ENCODE data around the gene MLXIPL. TPM values are rescaled to one million over a fixed set of nuclear protein-coding genes. Genes with fewer than 3 reads are reported as not detected.
"Not testable (repeated sequence)": the region's sequence is repeated elsewhere in the genome, so short reads cannot be mapped to it uniquely, and the experiment has no call there.

MLXIPL gene
- polyA plus RNA-seq, 3 donors, result 4.8 to 8.5 (median 5.6) TPM

DNA sequence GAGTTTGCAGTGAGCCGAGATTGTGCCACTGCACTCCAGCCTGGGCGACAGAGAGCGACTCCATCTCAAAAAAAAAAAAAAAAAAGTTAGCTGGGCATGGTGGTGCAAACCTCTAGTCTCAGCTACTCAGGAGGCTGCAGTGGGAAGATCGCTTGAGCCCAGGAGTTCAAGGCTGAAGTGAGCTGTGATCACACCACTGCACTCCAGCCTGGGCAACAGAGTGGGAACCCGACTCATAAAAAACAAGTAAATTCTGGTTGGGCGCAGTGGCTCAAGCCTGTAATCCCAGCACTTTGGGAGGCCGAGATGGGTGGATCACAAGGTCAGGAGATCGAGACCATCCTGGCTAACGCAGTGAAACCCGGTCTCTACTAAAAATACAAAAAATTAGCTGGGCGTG lies 4.9 kb downstream of the MLXIPL start:
- not testable (repeated sequence) for DNase-seq (ENCODE audit: extremely low read depth in 1 of 11, low read depth in 9 of 11, low spot score in 4 of 11)

DNA sequence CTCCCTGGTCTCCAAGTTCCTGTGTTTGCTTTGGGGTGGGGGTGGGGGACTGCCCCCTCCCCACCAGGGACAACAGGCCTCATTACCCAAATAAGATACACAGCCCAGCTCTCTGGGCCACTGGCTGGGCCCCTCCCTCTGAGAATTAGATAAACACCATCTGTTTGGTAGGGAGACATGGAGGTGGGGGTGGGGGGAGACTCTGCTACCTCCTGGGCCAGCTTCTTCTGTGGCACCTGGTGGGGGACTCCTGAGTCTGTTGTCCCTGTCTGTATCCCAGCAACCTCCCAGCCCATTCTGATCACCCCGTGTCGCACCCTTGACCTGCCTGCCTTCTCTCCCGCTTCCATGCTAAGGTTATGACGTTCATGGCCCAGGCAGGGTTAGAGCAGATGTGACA lies 5.8 kb downstream of the MLXIPL start:
- no peak for DNase-seq (ENCODE audit: extremely low read depth in 1 of 11, low read depth in 9 of 11, low spot score in 4 of 11)

DNA sequence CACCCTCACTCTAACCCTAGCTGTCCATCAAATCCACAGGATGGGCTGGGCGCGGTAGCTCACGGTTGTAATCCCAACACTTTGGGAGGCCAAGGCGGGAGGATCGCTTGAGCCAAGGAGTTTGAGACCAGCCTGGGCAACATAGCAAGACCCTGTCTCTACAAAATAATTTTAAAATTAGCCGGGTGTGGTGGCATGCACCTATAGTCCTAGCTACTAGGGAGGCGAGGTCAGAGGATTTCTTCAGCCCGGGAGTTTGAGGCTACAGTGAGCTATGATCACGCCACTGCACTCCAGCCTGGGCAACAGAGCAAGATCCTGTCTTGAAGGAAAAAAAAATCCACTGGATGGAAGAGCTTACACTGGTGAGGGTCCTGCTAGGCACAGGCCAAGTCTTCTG lies 6.8 kb downstream of the MLXIPL start:
- DNase-seq (ENCODE audit: extremely low read depth in 1 of 11, low read depth in 9 of 11, low spot score in 4 of 11), result not testable (repeated sequence)

DNA sequence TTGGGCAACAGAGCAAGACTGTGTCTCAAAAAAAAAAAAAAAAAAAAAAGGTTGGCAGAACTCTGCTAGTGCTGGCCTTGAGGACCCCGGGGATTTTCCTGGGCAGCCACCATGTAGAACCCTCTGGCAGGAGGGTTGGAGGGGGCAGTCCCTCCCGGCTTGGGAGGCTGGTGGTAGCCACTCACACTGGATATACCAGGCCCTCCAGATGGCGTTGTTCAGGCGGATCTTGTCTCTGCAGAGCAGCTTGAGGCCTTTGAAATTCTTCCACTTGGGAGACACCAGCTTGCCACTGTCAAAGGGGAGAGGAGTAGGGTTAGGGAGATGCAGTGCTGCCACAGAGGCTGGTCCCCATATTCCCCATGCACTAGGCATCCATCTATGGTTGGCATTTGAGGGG lies 8.4 kb downstream of the MLXIPL start:
- DNase-seq (ENCODE audit: extremely low read depth in 1 of 11, low read depth in 9 of 11, low spot score in 4 of 11), result no peak

DNA sequence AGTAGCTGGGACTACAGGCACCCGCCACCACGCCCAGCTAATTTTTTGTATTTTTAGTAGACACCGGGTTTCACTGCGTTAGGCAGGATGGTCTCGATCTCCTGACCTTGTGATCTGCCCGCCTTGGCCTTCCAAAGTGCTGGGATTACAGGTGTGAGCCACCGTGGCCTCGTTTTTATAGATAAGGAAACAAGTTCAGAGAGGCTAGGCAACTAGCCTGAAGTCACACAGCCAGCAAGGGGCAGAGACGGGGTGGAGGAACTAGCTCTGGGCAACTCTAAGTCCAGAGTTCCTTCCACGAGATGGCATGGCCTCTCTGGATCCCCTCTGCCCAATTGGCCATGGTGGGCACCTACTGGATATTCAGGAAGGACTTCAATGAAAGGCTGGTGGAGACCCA lies 9.4 kb downstream of the MLXIPL start:
- not testable (repeated sequence) for DNase-seq (ENCODE audit: extremely low read depth in 1 of 11, low read depth in 9 of 11, low spot score in 4 of 11)

DNA sequence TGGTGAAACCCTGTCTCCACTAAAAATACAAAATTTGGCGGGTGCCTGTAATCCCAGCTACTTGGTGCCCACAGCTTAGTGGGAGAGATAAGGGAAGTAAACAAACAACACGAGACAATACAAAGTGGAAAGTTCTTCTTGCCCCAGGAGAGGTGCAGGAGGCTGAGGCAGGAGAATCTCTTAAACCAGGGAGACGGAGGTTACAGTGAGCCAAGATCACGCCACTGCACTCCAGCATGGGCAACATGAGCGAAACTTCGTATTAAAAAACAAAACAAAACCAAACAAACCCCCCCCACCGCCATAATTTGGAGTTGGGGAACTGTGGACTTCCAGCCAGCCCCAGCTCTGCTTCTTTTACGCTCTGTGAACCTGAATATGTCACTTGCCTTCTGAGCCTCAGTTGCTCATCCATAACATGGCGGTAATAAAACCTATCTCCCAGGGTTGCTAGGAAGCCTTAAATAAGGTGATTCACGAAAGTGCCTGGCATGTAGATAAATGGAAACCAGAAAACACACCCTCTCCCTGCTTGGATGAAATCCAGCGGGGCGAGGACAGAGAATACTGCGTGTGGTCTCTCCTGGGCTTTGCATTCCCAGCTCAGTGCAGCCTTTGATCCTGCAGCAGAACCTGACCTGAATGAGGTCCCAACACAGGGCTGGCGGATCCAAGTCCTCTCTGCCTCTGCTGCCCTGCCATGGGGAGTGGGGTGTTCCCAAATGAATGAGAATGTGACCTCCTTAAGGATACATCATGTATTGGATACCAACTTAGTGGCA lies 10.2 kb downstream of the MLXIPL start:
- no peak for DNase-seq (ENCODE audit: extremely low read depth in 1 of 11, low read depth in 9 of 11, low spot score in 4 of 11)

DNA sequence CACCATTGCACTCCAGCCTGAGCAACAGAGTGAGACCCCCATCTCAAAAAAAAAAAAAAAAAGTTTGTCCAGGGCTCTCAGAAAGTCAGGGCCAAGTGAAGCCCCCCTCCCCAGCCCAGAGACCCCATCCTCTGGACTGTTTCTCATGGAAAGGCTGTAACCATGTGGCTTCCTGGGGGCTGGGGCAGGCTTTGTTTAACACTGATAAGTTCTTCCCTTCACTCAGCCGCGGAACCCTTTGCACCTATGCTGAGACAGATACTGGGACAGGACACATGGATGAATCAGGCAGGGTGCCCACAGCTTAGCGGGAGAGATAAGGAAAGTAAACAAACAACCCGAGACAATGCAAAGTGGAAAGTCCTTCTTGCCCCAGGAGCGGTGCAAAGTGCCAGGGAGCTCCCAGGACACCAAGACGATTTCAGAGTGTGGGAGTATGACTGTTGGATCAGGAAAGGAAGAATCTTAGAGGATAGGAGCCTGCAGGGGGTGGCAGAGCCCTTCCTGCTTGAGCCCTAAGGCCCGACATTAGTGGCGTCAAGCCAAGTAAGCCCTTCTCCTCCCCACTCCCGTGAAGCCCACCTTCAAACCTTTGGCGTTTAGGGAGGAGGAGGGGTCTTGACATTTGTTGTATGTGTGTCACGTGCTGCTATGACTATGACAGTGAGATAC lies 11.6 kb downstream of the MLXIPL start:
- DNase-seq (ENCODE audit: extremely low read depth in 1 of 11, low read depth in 9 of 11, low spot score in 4 of 11), result no peak

DNA sequence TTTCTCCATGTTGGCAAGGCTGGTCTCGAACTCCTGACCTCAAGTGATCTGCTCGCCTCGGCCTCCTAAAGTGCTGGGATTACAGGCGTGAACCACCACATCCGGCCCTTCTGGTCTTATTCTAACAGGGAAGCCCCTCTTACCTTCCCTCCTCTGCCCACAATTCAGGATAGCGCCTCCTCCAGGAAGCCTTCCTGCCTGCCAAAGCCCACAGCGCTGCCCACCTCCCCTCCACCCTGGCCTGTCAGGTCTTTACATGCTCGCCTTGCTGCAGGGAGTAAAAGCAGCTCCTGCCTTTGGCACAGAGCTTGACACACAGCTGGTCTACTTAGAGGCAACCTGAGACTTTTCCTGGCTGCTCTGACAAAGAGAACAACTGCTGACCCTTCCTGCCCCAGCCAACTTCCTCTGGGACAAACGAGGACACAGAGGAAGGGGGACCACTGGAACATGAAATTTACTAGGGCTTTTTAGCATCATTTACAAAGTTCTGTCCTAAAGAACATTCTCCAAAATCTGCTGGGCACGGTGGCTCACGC lies 13.2 kb downstream of the MLXIPL start:
- no peak for DNase-seq (ENCODE audit: extremely low read depth in 1 of 11, low read depth in 9 of 11, low spot score in 4 of 11)

DNA sequence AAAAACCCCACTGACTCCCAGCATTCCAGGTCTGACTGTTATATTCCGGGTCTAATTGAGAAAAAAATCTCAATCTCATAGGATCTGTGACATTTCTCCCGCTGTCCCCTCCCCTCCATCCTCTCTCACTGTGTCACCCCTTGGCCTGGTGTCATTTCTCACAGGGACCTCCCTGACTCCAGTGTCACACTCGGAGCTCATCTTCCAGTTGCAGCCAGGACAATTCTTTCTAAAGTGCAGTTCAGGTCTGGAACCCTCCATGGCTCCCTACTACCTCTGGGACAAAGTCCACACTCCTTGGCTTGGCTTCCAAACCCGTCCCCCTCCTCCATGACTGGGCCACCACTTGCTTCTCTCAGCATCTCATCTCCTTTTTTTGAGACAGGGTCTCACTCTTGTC lies 14.2 kb downstream of the MLXIPL start:
- DNase-seq (ENCODE audit: extremely low read depth in 1 of 11, low read depth in 9 of 11, low spot score in 4 of 11), result no peak

DNA sequence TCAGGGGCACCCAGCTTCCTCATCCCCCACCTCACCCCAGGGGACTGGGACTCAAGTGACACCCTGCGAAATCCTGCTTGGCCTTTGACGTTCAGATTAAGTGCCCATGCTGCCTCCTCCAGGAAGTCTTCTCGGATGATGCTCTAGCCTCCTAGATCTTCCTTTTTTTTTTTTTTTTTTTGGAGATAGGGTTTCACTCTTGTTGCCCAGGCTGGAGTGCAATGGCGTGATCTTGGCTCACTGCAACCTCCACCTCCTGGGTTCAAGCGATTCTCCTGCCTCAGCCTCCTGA lies 16.7 kb downstream of the MLXIPL start:
- DNase-seq (ENCODE audit: extremely low read depth in 1 of 11, low read depth in 9 of 11, low spot score in 4 of 11), result not testable (repeated sequence)

DNA sequence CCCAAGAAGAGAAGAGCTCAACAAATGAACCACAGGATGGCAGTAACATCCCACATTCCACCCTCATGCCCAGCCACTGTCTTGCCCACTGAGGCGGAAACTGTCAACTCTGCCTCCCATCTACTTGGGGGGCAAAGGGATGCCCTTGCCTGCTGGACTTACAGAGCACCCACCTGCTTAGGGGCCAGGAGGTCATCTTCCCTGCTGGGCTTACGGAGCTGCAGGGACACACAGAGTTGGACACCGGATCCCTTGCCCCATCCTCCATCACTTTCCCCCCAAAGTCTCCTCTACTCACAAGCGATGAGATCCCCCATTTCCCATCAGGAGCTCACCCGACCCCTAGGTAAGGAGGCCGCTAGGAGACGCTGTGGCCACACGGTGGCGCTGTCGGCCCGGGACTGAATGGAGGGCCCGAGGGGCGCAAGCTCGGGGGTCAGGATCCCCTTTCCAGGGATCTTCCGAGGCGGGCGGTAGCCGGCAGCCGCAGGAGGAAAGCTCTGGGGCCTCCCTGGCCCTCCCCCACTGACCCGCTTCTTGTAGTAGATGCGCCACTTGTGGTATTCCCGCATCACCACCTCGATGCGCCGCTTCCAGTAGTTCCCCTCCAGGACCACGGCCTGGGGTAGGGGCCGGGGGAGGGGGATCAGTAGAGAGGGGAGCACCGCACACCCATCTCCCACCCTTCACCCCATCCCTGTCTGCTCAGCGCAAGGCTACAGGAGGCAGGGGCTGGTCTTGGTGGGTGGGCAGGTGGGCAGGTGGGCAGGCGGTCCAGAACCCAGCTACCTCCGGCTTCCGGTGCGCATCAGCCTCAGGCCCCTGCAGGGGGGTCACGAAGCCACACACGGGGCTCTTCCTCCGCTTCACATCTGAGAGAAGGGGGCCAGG lies 17.3 kb downstream of the MLXIPL start:
- peak in 5 of 11 donors; percentile 41 to 67 (median 62) for DNase-seq (ENCODE audit: extremely low read depth in 1 of 11, low read depth in 9 of 11, low spot score in 4 of 11)

DNA sequence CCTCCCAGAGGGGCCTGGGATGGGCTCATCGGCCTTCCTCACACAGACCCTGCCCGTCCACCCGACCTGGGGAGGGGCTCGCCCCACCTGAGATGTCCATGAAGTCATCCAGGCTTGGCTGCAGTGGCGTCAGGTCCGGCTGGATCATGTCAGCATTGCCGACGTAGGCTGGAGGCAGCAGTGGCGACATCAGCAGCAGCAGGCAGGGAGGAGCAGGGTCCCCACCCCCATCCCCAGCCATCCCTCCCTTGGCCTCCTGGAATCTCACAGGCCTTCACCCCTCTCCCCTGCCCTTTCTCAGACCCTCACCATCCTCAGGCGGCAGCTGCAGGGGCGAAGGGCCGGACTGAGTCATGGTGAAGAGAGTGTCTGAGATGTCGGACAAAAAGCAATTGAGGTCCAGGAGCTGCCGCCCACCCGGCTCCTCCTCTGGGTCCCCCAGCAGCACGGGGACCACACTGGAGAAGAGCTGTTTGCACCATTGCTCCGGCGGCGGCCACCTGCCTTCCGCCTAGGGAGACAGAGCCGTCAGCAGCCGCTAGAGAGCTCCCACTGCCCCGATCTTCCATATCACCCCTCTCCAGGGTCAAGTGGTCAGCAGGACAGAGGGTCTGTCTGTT lies 18.6 kb downstream of the MLXIPL start:
- DNase-seq (ENCODE audit: extremely low read depth in 1 of 11, low read depth in 9 of 11, low spot score in 4 of 11), result no peak

DNA sequence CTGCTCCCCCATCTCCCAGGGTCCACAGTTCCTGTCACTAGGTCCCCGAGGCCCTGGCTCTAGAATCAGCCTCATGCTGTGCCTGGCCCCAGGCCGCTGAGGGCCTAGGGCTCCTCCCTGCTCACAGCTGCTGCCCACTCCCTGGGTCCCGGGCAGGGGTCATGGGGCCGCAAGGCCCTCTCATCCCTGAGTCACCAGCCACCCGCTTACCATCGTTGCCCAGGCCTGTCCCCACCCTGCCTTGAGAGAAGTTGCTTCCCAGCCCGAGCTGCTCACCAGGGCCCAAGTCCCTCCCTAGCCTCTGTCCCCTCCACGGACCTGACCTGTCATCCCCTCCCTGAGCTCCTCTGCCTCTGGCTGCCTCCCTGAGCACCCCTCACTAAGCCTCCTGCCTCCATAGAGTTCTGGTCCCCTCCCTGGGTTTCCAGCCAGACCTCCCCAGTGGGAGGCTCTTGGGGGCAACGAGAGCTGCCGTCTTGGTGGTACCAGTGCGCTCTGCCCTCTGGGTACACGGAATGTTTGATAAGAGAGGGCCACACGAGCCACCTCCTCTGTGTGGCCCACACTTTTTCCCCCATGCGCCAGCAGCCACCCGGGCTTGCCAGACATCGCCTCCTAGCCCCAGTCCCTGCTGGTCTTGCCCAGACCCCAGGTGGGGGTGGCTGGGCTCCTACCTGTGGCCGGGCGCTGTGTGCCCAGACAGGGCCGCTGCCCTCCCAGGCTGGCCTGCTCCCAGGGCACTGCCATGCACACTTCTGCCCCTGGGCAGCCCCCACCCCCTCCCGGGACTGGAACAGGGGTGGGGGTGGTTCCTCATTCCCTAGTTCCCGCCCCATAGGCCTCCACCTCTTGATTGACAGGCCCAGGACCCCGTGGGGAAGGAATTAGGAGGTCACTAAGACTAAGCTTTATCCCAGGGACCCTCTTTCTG lies 21.3 kb downstream of the MLXIPL start:
- DNase-seq (ENCODE audit: extremely low read depth in 1 of 11, low read depth in 9 of 11, low spot score in 4 of 11), result no peak

DNA sequence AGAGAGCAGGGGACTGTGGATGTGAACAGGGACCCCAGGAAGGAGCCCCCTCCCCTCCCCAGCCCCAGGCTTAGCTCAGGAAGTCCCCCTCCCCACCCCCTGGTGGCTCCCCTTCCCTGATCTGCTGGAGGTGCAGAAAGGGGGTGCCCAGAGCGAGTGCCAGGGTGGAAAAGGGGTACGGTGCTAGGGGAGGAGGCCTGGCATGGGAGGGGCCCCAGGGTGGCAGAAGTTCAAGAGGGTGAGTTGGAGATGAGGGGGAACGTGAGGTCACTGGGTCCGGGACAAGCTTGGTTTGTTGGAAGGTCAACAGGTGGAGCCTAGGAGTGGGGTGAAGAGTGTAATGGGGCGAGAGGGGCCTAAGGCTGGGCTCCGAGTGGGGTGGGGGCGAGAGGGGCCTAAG lies 24.4 kb downstream of the MLXIPL start:
- DNase-seq (ENCODE audit: extremely low read depth in 1 of 11, low read depth in 9 of 11, low spot score in 4 of 11), result no peak

DNA sequence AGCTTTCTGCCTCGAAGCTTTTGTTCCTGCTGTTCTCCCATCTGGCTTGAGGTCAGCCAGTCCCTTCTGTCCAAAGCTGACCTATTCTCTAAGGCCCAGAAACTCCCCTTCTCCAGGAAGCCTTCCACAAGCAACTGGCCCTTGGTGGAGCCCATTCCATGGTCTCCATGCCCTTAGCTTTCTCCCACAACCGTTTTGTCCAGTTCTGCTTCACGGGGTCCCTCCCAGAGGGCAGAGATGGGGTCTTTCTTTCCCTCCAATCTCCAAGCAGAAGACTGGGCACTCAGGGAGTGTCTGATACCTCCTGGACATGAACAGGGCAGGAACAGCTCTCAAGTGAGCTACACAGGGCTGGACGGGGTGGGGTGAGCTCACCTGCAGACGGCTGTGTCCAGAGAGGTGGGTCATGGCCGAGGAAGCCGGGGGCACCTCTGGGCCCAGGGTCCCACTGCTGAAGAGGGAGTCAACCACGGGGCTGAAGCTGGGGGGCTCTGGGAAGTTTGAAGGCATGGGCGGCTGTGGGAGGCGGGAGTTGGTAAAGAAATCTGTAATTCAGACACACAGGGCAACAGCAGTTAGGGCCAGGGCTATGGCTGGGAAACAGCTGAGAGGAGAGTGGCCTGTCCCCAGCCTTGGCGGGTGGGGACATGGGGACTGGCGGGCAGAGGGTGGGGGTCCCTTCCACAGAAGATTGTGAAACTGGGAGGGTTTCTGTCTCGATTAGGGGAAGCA lies 25.0 kb downstream of the MLXIPL start:
- DNase-seq (ENCODE audit: extremely low read depth in 1 of 11, low read depth in 9 of 11, low spot score in 4 of 11), result no peak

DNA sequence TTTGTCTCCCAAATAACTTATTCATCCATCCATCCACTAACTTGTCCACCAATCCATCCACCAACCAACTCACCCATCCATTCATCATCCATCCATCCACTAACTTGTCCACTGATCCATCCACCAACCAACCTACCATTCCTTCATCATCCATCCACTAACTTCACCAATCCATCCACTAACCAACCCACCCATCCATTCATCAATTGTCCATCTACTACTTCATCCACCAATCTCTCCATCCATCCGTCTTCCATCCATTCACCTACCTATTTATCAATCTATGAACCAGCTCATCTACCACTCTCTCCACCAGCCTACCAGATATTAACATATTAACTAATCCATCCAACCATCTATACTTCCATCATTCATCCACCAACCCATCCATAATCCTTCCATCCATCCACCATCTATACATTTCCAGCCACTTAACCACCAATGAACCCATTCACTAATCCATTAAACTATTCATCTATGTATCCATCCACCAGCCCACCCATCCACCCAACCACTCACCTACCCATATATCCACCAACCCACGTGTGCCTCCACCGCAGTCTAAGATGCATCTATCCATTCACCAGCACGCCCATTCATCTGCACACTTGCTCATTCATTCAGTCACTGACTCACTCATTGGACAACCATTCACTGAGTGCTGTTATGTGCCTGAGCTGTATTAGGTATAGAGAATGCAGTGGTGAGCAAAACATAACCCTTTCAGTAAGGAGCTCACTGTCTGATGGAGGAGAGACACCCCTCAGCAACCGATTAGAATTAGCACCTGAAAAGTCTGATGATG lies 26.1 kb downstream of the MLXIPL start:
- no peak for DNase-seq (ENCODE audit: extremely low read depth in 1 of 11, low read depth in 9 of 11, low spot score in 4 of 11)

Data from renal cortex interstitium (tissue), 11 donors.